HCT116 (cell line): ENCODE results near the gene HELZ2. TPM values are rescaled to one million over a fixed set of nuclear protein-coding genes. Genes with fewer than 3 reads are reported as not detected.

Source experiments
- ATAC-seq: fragments of 200-7000 bp; cut with Tn5 transposase; 2 replicates; pipeline ENCODE4 v1.9.1; 2020; ENCODE audit warnings: mild to moderate bottlenecking, moderate library complexity
- BruUV-seq: library from RNA; stranded (reverse); fragments of 400-500 nt; replicated peaks from 2 replicates; lab custom pipeline; 2021; lab: Mats Ljungman, UMichigan
- CTCF ChIA-PET: fragments of 300-600 bp; sonication (Branson Sonifier 250); formaldehyde crosslinking; loops from one replicate; lab custom pipeline; 2021; ENCODE audit warnings: antibody characterized with exemption; lab: Charles Lee
- POLR2A ChIA-PET: fragments of 300-600, 350-600 bp; sonication (Branson Sonifier 250); formaldehyde crosslinking; loops from one replicate; lab custom pipeline; 2021; ENCODE audit warnings: antibody characterized with exemption; lab: Charles Lee
- RAD21 ChIA-PET, 2 experiments: fragments of 300-600 bp; sonication (Branson Sonifier 250); formaldehyde crosslinking; loops; one replicate each; lab custom pipeline; 2023; ENCODE audit warnings: low total read pairs in 2 of 2; ENCODE audit not compliant: uncharacterized antibody in 2 of 2, unreplicated experiment in 2 of 2, low non-redundant PET in 1 of 2; lab: Charles Lee
- DNase-seq: peaks from one replicate; pipeline ENCODE4 v3.0.0-alpha.2; 2010; ENCODE audit warnings: low read depth, low spot score
- H2AFZ ChIP-seq: fragments of 200-600 bp; shearing (Covaris generic), sonication (generic); 2 replicates; pipeline ENCODE4 v1.6.1; 2017; ENCODE audit warnings: low read depth, mixed run types, mixed read lengths, antibody characterized with exemption, low read length; ENCODE audit not compliant: poor library complexity, severe bottlenecking
- H3K27ac ChIP-seq: 2 replicates; pipeline ENCODE4 v1.5.1; 2012; ENCODE audit warnings: low read depth, low read length
- H3K27me3 ChIP-seq: fragments of 200-600 bp; sonication (generic); 2 replicates; pipeline ENCODE4 v1.6.1; 2016; ENCODE audit warnings: mixed run types, low read length, mixed read lengths; ENCODE audit not compliant: insufficient read depth
- H3K36me3 ChIP-seq, 2 experiments: fragments of 200-500 bp in 1 of 2; fragments of 200-600 bp in 1 of 2; sonication (Bioruptor generic) in 1 of 2; sonication (generic) in 1 of 2; 2 replicates each; pipeline versions ENCODE4 v1.5.1 to v1.6.1; 2014 to 2016; ENCODE audit warnings: low read length in 2 of 2, inconsistent platforms in 1 of 2, mixed read lengths in 1 of 2, mixed run types in 1 of 2; ENCODE audit not compliant: insufficient read depth in 2 of 2, control insufficient read depth in 1 of 2
- H3K4me1 ChIP-seq, 2 experiments: fragments of 200-600 bp in 1 of 2; sonication (generic) in 1 of 2; 2 replicates each; pipeline versions ENCODE4 v1.5.1 to v1.6.1; 2012 to 2017; ENCODE audit warnings: low read length in 2 of 2, inconsistent platforms in 1 of 2, mild to moderate bottlenecking in 1 of 2, mixed read lengths in 1 of 2, mixed run types in 1 of 2, moderate library complexity in 1 of 2; ENCODE audit not compliant: insufficient read depth in 2 of 2, control insufficient read depth in 1 of 2
- H3K4me2 ChIP-seq: fragments of 200-600 bp; sonication (generic); 2 replicates; pipeline ENCODE4 v1.6.1; 2017; ENCODE audit warnings: mixed run types, low read length, mixed read lengths
- H3K4me3 ChIP-seq, 2 experiments: fragments of 200-600 bp in 1 of 2; sonication (generic) in 1 of 2; replicated peaks in 1 of 2; 2 replicates each; pipeline ENCODE4 v1.5.1; 2011 to 2016; ENCODE audit warnings: low read length in 2 of 2, control low read depth in 1 of 2, low read depth in 1 of 2, mild to moderate bottlenecking in 1 of 2, mixed read lengths in 1 of 2, mixed run types in 1 of 2
- H3K79me2 ChIP-seq: fragments of 200-600 bp; sonication (generic); 2 replicates; pipeline ENCODE4 v1.6.1; 2017; ENCODE audit warnings: mild to moderate bottlenecking, mixed run types, low read length, moderate library complexity, mixed read lengths; ENCODE audit not compliant: insufficient read depth
- H3K9ac ChIP-seq: fragments of 200-600 bp; sonication (generic); 2 replicates; pipeline ENCODE4 v1.6.1; 2016; ENCODE audit warnings: low read length, mixed read lengths
- H3K9me2 ChIP-seq: fragments of 200-600 bp; sonication (generic), shearing (Covaris generic); 2 replicates; pipeline ENCODE4 v1.6.1; 2017; ENCODE audit warnings: mixed run types, mild to moderate bottlenecking, moderate library complexity; ENCODE audit not compliant: insufficient read depth
- H3K9me3 ChIP-seq, 2 experiments: fragments of 200-500 bp in 1 of 2; fragments of 200-600 bp in 1 of 2; sonication (Bioruptor generic) in 1 of 2; sonication (generic) in 1 of 2; 2 replicates each; pipeline ENCODE4 v1.6.1; 2014 to 2017; ENCODE audit warnings: low read length in 2 of 2, mixed read lengths in 2 of 2, inconsistent platforms in 1 of 2, low read depth in 1 of 2, mild to moderate bottlenecking in 1 of 2, mixed run types in 1 of 2, moderate library complexity in 1 of 2; ENCODE audit not compliant: control insufficient read depth in 1 of 2, insufficient read depth in 1 of 2
- H4K20me1 ChIP-seq: fragments of 200-600 bp; sonication (generic), shearing (Covaris generic); 2 replicates; pipeline ENCODE4 v1.6.1; 2017; ENCODE audit warnings: mixed run types, mild to moderate bottlenecking, moderate library complexity; ENCODE audit not compliant: insufficient read depth
- ATF3 ChIP-seq: IDR thresholded peaks from 2 replicates; pipeline ENCODE4 v1.6.1; 2012
- CBX3 ChIP-seq: IDR thresholded peaks from 2 replicates; pipeline ENCODE4 v1.6.1; 2012; ENCODE audit warnings: low read depth
- CEBPB ChIP-seq: IDR thresholded peaks from 2 replicates; pipeline ENCODE4 v1.6.1; 2012; ENCODE audit warnings: low read depth
- EZH2 ChIP-seq: fragments of 200-600 bp; sonication (generic); IDR thresholded peaks from 2 replicates; pipeline ENCODE4 v1.6.1; 2017; ENCODE audit warnings: antibody characterized with exemption, mixed run types
- EZH2phosphoT487 ChIP-seq: fragments of 200-600 bp; IDR thresholded peaks from 2 replicates; pipeline ENCODE4 v1.6.1; 2018; ENCODE audit warnings: antibody characterized with exemption, borderline replicate concordance
- POLR2A ChIP-seq: IDR thresholded peaks from 2 replicates; pipeline ENCODE4 v1.7.0; 2011; ENCODE audit warnings: borderline replicate concordance; ENCODE audit not compliant: insufficient read depth, insufficient read length; ENCODE audit errors: extremely low read depth
- POLR2AphosphoS5 ChIP-seq: IDR thresholded peaks from 2 replicates; pipeline ENCODE4 v1.6.1; 2011; ENCODE audit warnings: mild to moderate bottlenecking, low read depth, low read length, moderate library complexity
- SIN3A ChIP-seq: IDR thresholded peaks from 2 replicates; pipeline ENCODE4 v1.6.1; 2012; ENCODE audit warnings: low read depth
- SP1 ChIP-seq: IDR thresholded peaks from 2 replicates; pipeline ENCODE4 v1.6.1; 2012; ENCODE audit warnings: low read depth
- TCF7L2 ChIP-seq: IDR thresholded peaks from 2 replicates; pipeline ENCODE4 v1.7.0; 2011; ENCODE audit warnings: borderline replicate concordance, inconsistent platforms; ENCODE audit not compliant: insufficient read depth, insufficient read length; ENCODE audit errors: extremely low read depth
- ZBTB33 ChIP-seq: IDR thresholded peaks from 2 replicates; pipeline ENCODE4 v1.6.1; 2011; ENCODE audit warnings: mild to moderate bottlenecking, low read length, moderate library complexity; ENCODE audit not compliant: insufficient replicate concordance; ENCODE audit errors: extremely low read depth
- intact Hi-C: fragments of 100-400 bp; cut with micrococcal nuclease; formaldehyde crosslinking; loops from 2 replicates; pipeline ENCODE4 v1.10.0; 2022
- total RNA-seq: library from RNA; stranded (reverse); gene quantifications from one replicate; pipeline ENCODE4 v1.2.1, GENCODE V29; 2021; ENCODE audit not compliant: unreplicated experiment

The HELZ2 gene
- total RNA-seq, 1 experiment from 2014 or later = 44.0 TPM

DNA sequence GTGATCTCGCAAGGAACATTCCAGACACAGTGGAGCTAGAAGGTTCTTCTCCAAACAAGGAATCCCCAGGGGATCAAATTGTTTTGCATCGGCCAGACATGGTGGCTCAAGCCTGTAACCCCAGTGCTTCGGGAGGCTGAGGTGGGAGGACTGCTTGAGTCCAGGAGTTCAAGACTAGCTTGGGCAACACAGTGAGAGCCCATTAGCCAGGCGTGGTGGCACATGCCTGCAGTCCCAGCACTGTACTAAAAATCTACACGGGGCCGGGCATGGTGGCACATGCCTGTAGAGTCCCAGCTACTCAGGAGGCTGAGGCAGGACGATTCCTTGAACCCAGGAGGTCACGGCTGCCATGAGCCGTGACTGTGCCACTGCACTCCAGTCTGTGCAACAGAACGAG, 37.6 kb upstream of the HELZ2 start:
- CTCF ChIA-PET = no interaction called here
- POLR2A ChIA-PET = no interaction called here

More for the DNA sequence above, 37.6 kb upstream of the HELZ2 start:
- TF ChIP-seq ZBTB33 (no peak), ATF3 (no peak), SIN3A (no peak), CEBPB (no peak), EZH2phosphoT487 (no peak), POLR2A (no peak), TCF7L2 (no peak), SP1 (no peak), EZH2 (no peak), POLR2AphosphoS5 (no peak), CBX3 (no peak)
- TF ChIP-seq, all 23 proteins: peak for 0
- Histone ChIP-seq H2AFZ (no peak overlapping the region), H3K79me2 (peaks cover 14% of the 10 kb centered on the region), H3K9ac (no peak overlapping the region), H3K27ac (no peak overlapping the region), H3K9me3 (peaks cover 5 to 6% of the 10 kb centered on the region in 2 experiments; a peak in 1 of 4 replicates), H3K9me2 (no peaks in the 10 kb centered on the region), H3K4me3 (no peak overlapping the region), H3K27me3 (no peaks in the 10 kb centered on the region), H4K20me1 (no peaks in the 10 kb centered on the region), H3K36me3 (peaks cover 0 to 10% of the 10 kb centered on the region in 2 experiments; a peak in 3 of 4 replicates), H3K4me2 (no peak overlapping the region), H3K4me1 (no peaks in the 10 kb centered on the region)
- ATAC-seq (no peak), DNase-seq (no peak)
- RAD21 ChIA-PET = no interaction called here
- intact Hi-C loops = no loop called here
- BruUV-seq = no TSS peak
